Measurements from ENCODE around the gene LAGE3.

GRCh38 chrX:154473683-154474082 lies 5.4 kb downstream of the LAGE3 start:
- TF ChIP-seq CTCF (IDR thresholded peaks at IDR 0.05) (no peak), POLR2A (IDR thresholded peaks at IDR 0.05) (no peak)
